Activated T-helper 1 cell treated with anti-CD3 and anti-CD28 coated beads, Interleukin-2, amount 50 U/mL, for 16 hours (primary cell): ENCODE data around the gene FAAP20.

ENCODE experiments used
- DNase-seq, 2 donors: peaks; one replicate each; pipeline ENCODE4 v3.0.0-alpha.2; 2020; ENCODE audit warnings: low read depth in 1 of 2, low spot score in 1 of 2

The FAAP20 gene

GRCh38 chr1:2194319-2194897 lies at the start of gene FAAP20:
TSS of gene FAAP20 (minus strand) at chr1:2194772. CDS start at chr1:2194749, 23 bp downstream.
- DNase-seq: peak; percentile 46 to 66

GRCh38 chr1:2242814-2243725 lies 48.5 kb upstream of the FAAP20 start:
- no peak for DNase-seq

- no peak for DNase-seq
Observed at GRCh38 chr1:2241820-2242219, 47.2 kb upstream of the FAAP20 start.

- DNase-seq: no peak
Observed at GRCh38 chr1:2240270-2241156, 45.9 kb upstream of the FAAP20 start.

GRCh38 chr1:2239384-2239985 lies 44.9 kb upstream of the FAAP20 start:
- DNase-seq: no peak

GRCh38 chr1:2239013-2239370 lies 44.4 kb upstream of the FAAP20 start:
- no peak for DNase-seq

GRCh38 chr1:2238361-2239012 lies 43.9 kb upstream of the FAAP20 start:
- DNase-seq: no peak

GRCh38 chr1:2237773-2238172 lies 43.2 kb upstream of the FAAP20 start:
- DNase-seq: no peak

- peak in 1 of 2 donors; percentile 38 for DNase-seq
Observed at GRCh38 chr1:2236695-2237677, 42.4 kb upstream of the FAAP20 start.

GRCh38 chr1:2235300-2235998 lies 40.9 kb upstream of the FAAP20 start:
- DNase-seq: no peak

- DNase-seq: no peak
Observed at GRCh38 chr1:2234762-2235113, 40.2 kb upstream of the FAAP20 start.

GRCh38 chr1:2233997-2234761 lies 39.6 kb upstream of the FAAP20 start:
- DNase-seq: peak; percentile 52 to 74

GRCh38 chr1:2233468-2233867 lies 38.9 kb upstream of the FAAP20 start:
- no peak for DNase-seq

GRCh38 chr1:2232916-2233438 lies 38.4 kb upstream of the FAAP20 start:
- DNase-seq: no peak

GRCh38 chr1:2232255-2232915 lies 37.8 kb upstream of the FAAP20 start:
- no peak for DNase-seq

- DNase-seq: peak; percentile 64
Observed at GRCh38 chr1:2231532-2232254, 37.1 kb upstream of the FAAP20 start.
